ENCODE results near the gene CNTNAP1. TPM values are rescaled to one million over a fixed set of nuclear protein-coding genes. Genes with fewer than 3 reads are reported as not detected.

Gene CNTNAP1
- total RNA-seq, 1 experiment from 2014 or later: 9.2 TPM

DNA sequence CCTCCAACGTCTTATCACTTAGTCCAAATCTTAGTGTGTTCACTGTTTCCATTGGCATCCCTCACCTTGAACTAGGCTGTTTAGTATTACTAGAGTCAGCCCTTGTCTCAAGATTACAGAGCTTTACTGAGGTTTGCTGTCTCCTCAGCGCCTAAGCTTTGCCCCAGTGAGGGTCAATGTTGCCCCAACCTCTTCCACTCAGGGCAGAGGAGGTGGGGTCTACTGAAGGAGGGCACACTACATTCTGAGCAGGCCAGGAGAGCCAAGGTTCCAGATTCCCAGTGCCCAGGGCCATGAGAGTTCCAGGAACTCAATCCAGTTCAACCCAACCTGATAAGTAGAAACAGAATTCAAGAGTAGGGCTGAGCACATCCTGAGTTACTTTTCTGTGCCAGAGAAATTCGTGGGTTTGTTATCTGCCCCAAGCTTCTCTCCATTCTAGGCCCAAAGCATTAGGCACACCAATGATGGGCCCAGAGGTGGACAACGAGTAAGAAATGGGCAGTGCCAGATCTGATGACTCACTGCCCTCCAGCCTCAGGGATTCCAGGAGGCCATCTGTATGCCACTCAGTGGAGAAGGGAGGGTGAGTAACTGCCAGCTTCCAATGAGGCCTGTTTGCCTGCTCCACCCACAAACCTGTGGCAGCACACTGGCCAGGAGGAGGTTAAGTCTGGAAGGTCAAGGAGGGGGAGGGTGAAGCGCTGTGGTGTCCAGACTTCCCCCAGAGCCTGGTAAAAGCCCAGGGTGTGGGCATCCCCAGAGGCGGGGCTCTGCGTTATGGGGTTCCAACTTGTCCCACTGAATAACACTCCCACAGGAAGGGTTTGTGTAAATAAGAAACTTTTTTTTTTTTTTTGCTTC, 15.0 kb upstream of the CNTNAP1 start:
- no peaks in the 10 kb centered on the region for H3K27me3 ChIP-seq
- H3K4me3 ChIP-seq: no peak overlapping the region
- peaks cover 70% of the 10 kb centered on the region for H3K36me3 ChIP-seq
- peak; percentile 98 for DNase-seq
- H3K9me3 ChIP-seq: no peaks in the 10 kb centered on the region

- Histone ChIP-seq H3K9me3 (no peaks in the 10 kb centered on the region), H3K4me3 (no peak overlapping the region), H3K27me3 (no peaks in the 10 kb centered on the region), H3K36me3 (peaks cover 79% of the 10 kb centered on the region)
- DNase-seq: no peak
Observed at GRCh38 chr17:42669705-42669976, 12.7 kb upstream of the CNTNAP1 start.

- no peak for DNase-seq
- H3K4me3 ChIP-seq: no peak overlapping the region
- H3K9me3 ChIP-seq: no peaks in the 10 kb centered on the region
- no peaks in the 10 kb centered on the region for H3K27me3 ChIP-seq
- H3K36me3 ChIP-seq: peaks cover 79% of the 10 kb centered on the region
Observed at GRCh38 chr17:42669977-42670788, 12.1 kb upstream of the CNTNAP1 start.

DNA sequence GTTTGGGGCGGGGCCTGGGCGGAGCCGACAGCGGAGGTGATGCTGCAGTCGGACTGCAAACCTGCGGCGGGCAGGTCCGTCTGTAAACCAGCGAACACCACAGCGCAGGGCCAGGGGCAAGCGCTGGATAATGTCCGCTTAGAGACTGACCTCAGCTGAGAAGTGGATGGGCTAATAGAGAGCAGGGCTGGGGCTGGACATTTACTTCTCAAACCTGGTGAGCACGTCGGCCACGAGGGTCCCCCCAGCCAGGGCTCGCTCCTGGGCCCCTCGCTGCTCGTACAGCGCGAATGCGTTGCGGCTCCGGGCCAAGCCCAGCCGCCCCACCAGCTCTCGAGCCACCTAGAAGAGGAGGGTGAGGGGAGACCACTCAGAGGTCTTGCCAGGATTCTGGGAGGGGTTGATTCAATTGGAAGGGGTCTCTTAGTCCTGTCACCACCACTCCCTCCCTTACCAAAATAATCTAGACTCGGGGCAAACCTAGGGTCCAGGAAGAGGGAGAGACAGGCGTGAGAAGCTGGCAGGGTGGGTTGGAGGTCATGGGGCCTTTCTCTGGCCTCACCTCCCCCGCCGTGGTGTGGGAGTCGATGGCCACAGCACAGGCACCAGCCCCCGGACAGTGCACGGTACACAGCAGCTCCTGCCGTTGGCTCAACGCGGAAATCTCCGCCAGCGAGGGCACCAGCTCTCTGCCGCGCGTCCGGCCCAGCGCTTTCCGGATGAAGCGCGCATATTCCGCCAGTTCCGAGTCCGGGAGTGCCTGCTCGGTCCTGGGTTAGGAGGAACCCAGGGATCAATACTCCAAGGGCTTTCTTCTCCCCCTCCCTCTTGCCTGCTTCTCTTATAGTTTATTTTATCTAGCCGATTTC, 11.3 kb upstream of the CNTNAP1 start:
- H3K9me3 ChIP-seq: no peaks in the 10 kb centered on the region
- DNase-seq: no peak
- H3K27me3 ChIP-seq: no peaks in the 10 kb centered on the region
- peaks cover 72% of the 10 kb centered on the region for H3K36me3 ChIP-seq
- H3K4me3 ChIP-seq: no peak overlapping the region

GRCh38 chr17:42672038-42672437, 10.3 kb upstream of the CNTNAP1 start:
- DNase-seq: no peak
- Histone ChIP-seq H3K9me3 (no peaks in the 10 kb centered on the region), H3K36me3 (peaks cover 63% of the 10 kb centered on the region), H3K27me3 (no peaks in the 10 kb centered on the region), H3K4me3 (no peak overlapping the region)

GRCh38 chr17:42673266-42673884, 9.0 kb upstream of the CNTNAP1 start:
- DNase-seq: no peak
- H3K4me3 ChIP-seq: no peak overlapping the region
- H3K36me3 ChIP-seq: peaks cover 55% of the 10 kb centered on the region
- H3K9me3 ChIP-seq: no peaks in the 10 kb centered on the region
- H3K27me3 ChIP-seq: no peaks in the 10 kb centered on the region

- peak; percentile 40 for DNase-seq
- Histone ChIP-seq H3K4me3 (peak overlapping the region; percentile 88), H3K27me3 (no peaks in the 10 kb centered on the region), H3K36me3 (peaks cover 48% of the 10 kb centered on the region), H3K9me3 (no peaks in the 10 kb centered on the region)
Observed at GRCh38 chr17:42673885-42674754, 8.2 kb upstream of the CNTNAP1 start.

DNA sequence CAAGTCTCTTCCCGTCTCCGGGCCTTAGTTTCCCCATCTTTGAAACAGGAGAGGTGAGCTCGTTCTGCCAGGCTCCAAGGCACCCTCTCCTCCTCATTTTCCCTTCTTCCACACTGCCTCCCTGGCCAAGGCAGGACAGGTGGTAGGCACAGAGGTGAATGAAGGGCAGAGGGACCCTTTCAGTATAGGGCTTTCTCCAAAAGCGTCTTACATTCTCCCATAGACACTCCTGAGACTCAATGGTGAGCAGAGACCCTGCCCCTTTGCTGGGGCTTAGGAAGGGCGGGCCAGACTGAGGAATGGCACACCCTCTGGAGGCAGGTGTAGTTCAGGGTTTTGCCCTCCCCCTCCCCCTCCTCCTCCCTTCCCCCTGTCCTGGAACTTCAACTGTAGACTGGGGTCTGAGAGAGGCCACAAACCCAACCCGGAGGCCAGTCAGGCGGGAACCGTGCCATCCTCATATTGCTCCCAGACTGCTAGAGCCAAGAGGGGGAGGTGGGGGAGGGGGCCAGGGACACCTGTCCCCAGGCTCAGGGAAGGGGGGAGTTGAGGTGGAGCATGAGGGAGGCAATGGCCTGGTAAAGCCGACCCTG, 7.5 kb upstream of the CNTNAP1 start:
- no peaks in the 10 kb centered on the region for H3K9me3 ChIP-seq
- H3K36me3 ChIP-seq: peaks cover 42% of the 10 kb centered on the region
- DNase-seq: no peak
- H3K4me3 ChIP-seq: peak overlapping the region; percentile 88
- no peaks in the 10 kb centered on the region for H3K27me3 ChIP-seq

- H3K36me3 ChIP-seq: peaks cover 40% of the 10 kb centered on the region
- DNase-seq: no peak
- H3K9me3 ChIP-seq: no peaks in the 10 kb centered on the region
- peak overlapping the region; percentile 88 for H3K4me3 ChIP-seq
- no peaks in the 10 kb centered on the region for H3K27me3 ChIP-seq
Observed at GRCh38 chr17:42675348-42675964, 6.9 kb upstream of the CNTNAP1 start.

- DNase-seq: peak; percentile 59
- Histone ChIP-seq H3K36me3 (peaks cover 34% of the 10 kb centered on the region), H3K27me3 (no peaks in the 10 kb centered on the region), H3K9me3 (no peaks in the 10 kb centered on the region), H3K4me3 (peak overlapping the region; percentile 88)
Observed at GRCh38 chr17:42675965-42676423, 6.3 kb upstream of the CNTNAP1 start.

- Histone ChIP-seq H3K27me3 (no peaks in the 10 kb centered on the region), H3K9me3 (no peaks in the 10 kb centered on the region), H3K4me3 (peak within 1 kb of the TSS; percentile 88), H3K36me3 (peaks cover 29% of the 10 kb centered on the region)
- no peak for DNase-seq
Observed at GRCh38 chr17:42676424-42677011, 5.8 kb upstream of the CNTNAP1 start, which contains the start of gene PLEKHH3. TSS of gene PLEKHH3 (minus strand) at chr17:42676994. CDS start at chr17:42676563, 431 bp downstream.

DNA sequence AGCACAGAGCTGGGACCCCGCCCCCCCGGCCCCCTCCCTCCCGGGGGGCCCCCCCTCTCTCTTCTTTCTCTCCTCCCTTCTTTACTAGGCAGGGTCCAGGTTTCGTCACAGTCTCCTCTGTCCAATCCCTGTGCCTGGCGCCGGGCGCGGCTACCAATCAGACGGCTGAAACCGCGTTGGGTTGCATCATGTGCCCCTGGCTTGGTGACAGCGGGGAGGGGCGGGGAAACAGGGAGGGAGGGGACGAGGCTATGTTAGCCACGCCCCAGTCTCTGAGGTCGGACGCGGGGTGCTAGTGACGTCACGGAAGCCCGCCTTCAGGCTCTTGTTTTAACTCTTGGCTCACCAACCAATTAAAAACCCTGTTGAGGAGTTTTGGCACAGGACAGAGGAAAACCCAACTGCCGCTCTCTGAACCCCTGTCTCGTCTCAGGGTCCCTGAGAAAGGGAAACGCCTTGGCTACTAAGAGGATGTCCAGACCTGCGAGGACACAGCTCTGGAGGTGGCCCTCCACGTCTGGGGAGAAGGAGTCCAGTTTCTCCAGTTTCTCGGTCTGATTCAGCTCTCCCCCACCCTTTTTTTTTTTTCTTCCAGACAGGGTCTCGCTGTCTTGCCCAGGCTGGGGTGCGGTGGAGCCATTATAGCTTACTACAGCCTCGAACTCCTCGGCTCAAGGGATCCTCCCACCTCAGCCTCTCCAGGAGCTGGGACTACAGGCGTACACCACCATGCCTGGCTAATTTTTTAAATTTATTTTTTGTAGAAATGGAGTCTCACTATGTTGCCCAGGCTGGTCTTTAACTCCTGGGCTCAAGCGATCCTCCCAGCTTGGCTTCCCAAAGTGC, 5.1 kb upstream of the CNTNAP1 start:
- Histone ChIP-seq H3K4me3 (peak overlapping the region; percentile 88), H3K36me3 (peaks cover 22% of the 10 kb centered on the region), H3K27me3 (no peaks in the 10 kb centered on the region), H3K9me3 (no peaks in the 10 kb centered on the region)
- peak; percentile 99 for DNase-seq

- Histone ChIP-seq H3K9me3 (no peaks in the 10 kb centered on the region), H3K36me3 (peaks cover 13% of the 10 kb centered on the region), H3K27me3 (no peaks in the 10 kb centered on the region), H3K4me3 (peak overlapping the region; percentile 53)
- DNase-seq: peak; percentile 95
Observed at GRCh38 chr17:42677921-42678781, 4.2 kb upstream of the CNTNAP1 start.

Data from MG63 (cell line).